Panc1 (cell line): Measurements from ENCODE around the gene MBOAT1. TPM values are rescaled to one million over a fixed set of nuclear protein-coding genes. Genes with fewer than 3 reads are reported as not detected.

Experiments used
- ATAC-seq: fragments of 200-7000 bp; cut with Tn5 transposase; 2 replicates; pipeline ENCODE4 v1.9.1; 2020; ENCODE audit warnings: mild to moderate bottlenecking, moderate library complexity
- BruUV-seq: library from RNA; stranded (reverse); fragments of 400-500 nt; replicated peaks from 2 replicates; lab custom pipeline; 2021; lab: Mats Ljungman, UMichigan
- CTCF ChIA-PET: fragments of 300-600 bp; sonication (Branson Sonifier 250); formaldehyde crosslinking; loops from one replicate; lab custom pipeline; 2022; ENCODE audit warnings: antibody characterized with exemption; lab: Charles Lee
- POLR2A ChIA-PET: fragments of 300-600 bp; sonication (Branson Sonifier 250); formaldehyde crosslinking; loops from one replicate; lab custom pipeline; 2022; ENCODE audit warnings: antibody characterized with exemption; lab: Charles Lee
- DNase-seq: peaks from one replicate; pipeline ENCODE4 v3.0.0-alpha.2; 2010; ENCODE audit warnings: low read depth, low spot score
- H3K27ac ChIP-seq: 2 replicates; pipeline ENCODE4 v1.5.1; 2011; ENCODE audit warnings: mild to moderate bottlenecking, low read length, inconsistent platforms
- H3K27me3 ChIP-seq: fragments of 200-500 bp; sonication (Bioruptor generic); 2 replicates; pipeline ENCODE4 v1.6.0; 2014; ENCODE audit warnings: low read length, inconsistent platforms; ENCODE audit not compliant: control insufficient read depth, insufficient read depth
- H3K36me3 ChIP-seq: fragments of 200-500 bp; sonication (Bioruptor generic); 2 replicates; pipeline ENCODE4 v1.5.1; 2014; ENCODE audit warnings: inconsistent platforms, mild to moderate bottlenecking, low read length, moderate library complexity; ENCODE audit not compliant: control insufficient read depth, insufficient read depth
- H3K4me1 ChIP-seq: 2 replicates; pipeline ENCODE4 v1.5.1; 2011; ENCODE audit warnings: inconsistent platforms, mild to moderate bottlenecking, low read length, moderate library complexity; ENCODE audit not compliant: control insufficient read depth, insufficient read depth
- H3K4me3 ChIP-seq, 2 experiments: 2 replicates each; pipeline ENCODE4 v1.5.1; 2011 to 2012; ENCODE audit warnings: low read depth in 2 of 2, low read length in 2 of 2, mild to moderate bottlenecking in 2 of 2, inconsistent platforms in 1 of 2, moderate library complexity in 1 of 2
- H3K9me3 ChIP-seq: fragments of 200-500 bp; sonication (Bioruptor generic); 2 replicates; pipeline ENCODE4 v1.5.1; 2014; ENCODE audit warnings: low read depth, mild to moderate bottlenecking, inconsistent platforms, low read length, moderate library complexity; ENCODE audit not compliant: control insufficient read depth, insufficient read depth
- POLR2AphosphoS5 ChIP-seq: IDR thresholded peaks from 2 replicates; pipeline ENCODE4 v1.6.1; 2012; ENCODE audit warnings: mild to moderate bottlenecking, low read depth, low read length, moderate library complexity
- SIN3A ChIP-seq: IDR thresholded peaks from 2 replicates; pipeline ENCODE4 v1.6.1; 2012; ENCODE audit warnings: low read depth, mild to moderate bottlenecking, low read length, moderate library complexity, borderline replicate concordance; ENCODE audit not compliant: insufficient read depth
- TCF7L2 ChIP-seq: IDR thresholded peaks from 2 replicates; pipeline ENCODE4 v1.6.1; 2011; ENCODE audit warnings: mild to moderate bottlenecking, low read depth, low read length, inconsistent platforms
- in situ Hi-C: cut with HindIII; loops from 2 replicates; pipeline ENCODE4 v1.10.0; 2016; ENCODE audit warnings: low sequenced_read_pairs, low pct_unique_long_range_greater_than_20kb
- intact Hi-C: fragments of 100-400 bp; cut with micrococcal nuclease; formaldehyde crosslinking; loops from one replicate; pipeline ENCODE4 v1.10.0; 2022; ENCODE audit not compliant: unreplicated experiment
- total RNA-seq: library from RNA; stranded (reverse); gene quantifications from one replicate; pipeline ENCODE4 v1.2.1, GENCODE V29; 2021; ENCODE audit not compliant: unreplicated experiment
- TF ChIP-seq, protein P1 (sequence below): fragments of 450-650 bp; IDR thresholded peaks from 2 replicates; pipeline ENCODE4 v1.5.1; 2017; ENCODE audit warnings: mild to moderate bottlenecking
- TF ChIP-seq, protein P2 (sequence below), 2 experiments: IDR thresholded peaks; 2 replicates each; pipeline ENCODE4 v1.6.1; 2011 to 2012; ENCODE audit warnings: low read depth in 2 of 2, control low read depth in 1 of 2, low read length in 1 of 2, mild to moderate bottlenecking in 1 of 2, moderate library complexity in 1 of 2; ENCODE audit not compliant: insufficient read depth in 1 of 2

The MBOAT1 gene
- total RNA-seq, 1 experiment from 2014 or later, result 15.1 TPM

DNA sequence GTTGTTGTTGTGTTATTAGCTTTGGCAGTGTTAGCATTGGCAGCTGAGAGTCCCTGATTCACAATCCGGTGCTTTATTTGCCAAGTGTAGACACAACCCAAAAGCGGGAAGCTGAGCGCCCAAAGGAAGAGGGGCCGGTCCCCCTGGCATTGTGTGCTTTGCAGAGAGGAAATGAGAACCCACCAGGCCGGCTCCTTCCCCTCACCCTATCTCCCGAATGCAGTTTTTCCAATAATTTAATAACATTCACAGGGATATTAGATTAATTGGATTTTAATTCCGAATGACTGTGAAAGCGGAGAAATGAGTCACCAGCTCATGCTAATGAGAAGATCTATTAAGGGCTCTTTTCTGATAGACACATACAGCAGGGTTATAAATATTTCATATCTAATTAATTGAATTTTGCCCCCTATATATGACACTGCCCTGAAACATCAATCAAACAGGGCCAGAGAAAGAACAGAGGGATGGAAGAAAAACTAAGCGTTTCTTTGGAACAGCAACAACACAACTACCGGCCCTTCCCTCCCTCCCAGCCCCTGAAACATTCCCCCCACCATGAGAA is 143.8 kb downstream of the MBOAT1 start:
- BruUV-seq, result no TSS peak
- H3K4me1 ChIP-seq, result no peaks in the 10 kb centered on the region
- POLR2A ChIA-PET, result no interaction called here
- CTCF ChIA-PET, result interaction anchor here (0.6 kb wide), 1 partner anchor 135 kb away, joined by 3 read pairs; no protein-coding TSS in a partner anchor
- H3K27ac ChIP-seq, result no peak overlapping the region
- in situ Hi-C loops, result no loop called here
- no peaks in the 10 kb centered on the region for H3K36me3 ChIP-seq
- TF ChIP-seq POLR2AphosphoS5 (no peak), TCF7L2 (no peak), SIN3A (no peak)
- TF ChIP-seq, protein P1, sequence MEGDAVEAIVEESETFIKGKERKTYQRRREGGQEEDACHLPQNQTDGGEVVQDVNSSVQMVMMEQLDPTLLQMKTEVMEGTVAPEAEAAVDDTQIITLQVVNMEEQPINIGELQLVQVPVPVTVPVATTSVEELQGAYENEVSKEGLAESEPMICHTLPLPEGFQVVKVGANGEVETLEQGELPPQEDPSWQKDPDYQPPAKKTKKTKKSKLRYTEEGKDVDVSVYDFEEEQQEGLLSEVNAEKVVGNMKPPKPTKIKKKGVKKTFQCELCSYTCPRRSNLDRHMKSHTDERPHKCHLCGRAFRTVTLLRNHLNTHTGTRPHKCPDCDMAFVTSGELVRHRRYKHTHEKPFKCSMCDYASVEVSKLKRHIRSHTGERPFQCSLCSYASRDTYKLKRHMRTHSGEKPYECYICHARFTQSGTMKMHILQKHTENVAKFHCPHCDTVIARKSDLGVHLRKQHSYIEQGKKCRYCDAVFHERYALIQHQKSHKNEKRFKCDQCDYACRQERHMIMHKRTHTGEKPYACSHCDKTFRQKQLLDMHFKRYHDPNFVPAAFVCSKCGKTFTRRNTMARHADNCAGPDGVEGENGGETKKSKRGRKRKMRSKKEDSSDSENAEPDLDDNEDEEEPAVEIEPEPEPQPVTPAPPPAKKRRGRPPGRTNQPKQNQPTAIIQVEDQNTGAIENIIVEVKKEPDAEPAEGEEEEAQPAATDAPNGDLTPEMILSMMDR, result no peak
- TF ChIP-seq, protein P2, sequence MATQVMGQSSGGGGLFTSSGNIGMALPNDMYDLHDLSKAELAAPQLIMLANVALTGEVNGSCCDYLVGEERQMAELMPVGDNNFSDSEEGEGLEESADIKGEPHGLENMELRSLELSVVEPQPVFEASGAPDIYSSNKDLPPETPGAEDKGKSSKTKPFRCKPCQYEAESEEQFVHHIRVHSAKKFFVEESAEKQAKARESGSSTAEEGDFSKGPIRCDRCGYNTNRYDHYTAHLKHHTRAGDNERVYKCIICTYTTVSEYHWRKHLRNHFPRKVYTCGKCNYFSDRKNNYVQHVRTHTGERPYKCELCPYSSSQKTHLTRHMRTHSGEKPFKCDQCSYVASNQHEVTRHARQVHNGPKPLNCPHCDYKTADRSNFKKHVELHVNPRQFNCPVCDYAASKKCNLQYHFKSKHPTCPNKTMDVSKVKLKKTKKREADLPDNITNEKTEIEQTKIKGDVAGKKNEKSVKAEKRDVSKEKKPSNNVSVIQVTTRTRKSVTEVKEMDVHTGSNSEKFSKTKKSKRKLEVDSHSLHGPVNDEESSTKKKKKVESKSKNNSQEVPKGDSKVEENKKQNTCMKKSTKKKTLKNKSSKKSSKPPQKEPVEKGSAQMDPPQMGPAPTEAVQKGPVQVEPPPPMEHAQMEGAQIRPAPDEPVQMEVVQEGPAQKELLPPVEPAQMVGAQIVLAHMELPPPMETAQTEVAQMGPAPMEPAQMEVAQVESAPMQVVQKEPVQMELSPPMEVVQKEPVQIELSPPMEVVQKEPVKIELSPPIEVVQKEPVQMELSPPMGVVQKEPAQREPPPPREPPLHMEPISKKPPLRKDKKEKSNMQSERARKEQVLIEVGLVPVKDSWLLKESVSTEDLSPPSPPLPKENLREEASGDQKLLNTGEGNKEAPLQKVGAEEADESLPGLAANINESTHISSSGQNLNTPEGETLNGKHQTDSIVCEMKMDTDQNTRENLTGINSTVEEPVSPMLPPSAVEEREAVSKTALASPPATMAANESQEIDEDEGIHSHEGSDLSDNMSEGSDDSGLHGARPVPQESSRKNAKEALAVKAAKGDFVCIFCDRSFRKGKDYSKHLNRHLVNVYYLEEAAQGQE (IDR thresholded peaks at IDR 0.05; ENCODE audit: insufficient read depth in 1 of 2, low read depth in 2 of 2, low read length in 1 of 2), result no peak
- no peak overlapping the region for H3K4me3 ChIP-seq
- H3K27me3 ChIP-seq, result peaks cover 3% of the 10 kb centered on the region; the same call in 1 of the 2 replicates
- ATAC-seq (no peak), DNase-seq (no peak)
- 0 out of 2 replicates have a peak, but pooled peaks cover 4% of the 10 kb centered on the region for H3K9me3 ChIP-seq
- intact Hi-C loops, result no loop called here

DNA sequence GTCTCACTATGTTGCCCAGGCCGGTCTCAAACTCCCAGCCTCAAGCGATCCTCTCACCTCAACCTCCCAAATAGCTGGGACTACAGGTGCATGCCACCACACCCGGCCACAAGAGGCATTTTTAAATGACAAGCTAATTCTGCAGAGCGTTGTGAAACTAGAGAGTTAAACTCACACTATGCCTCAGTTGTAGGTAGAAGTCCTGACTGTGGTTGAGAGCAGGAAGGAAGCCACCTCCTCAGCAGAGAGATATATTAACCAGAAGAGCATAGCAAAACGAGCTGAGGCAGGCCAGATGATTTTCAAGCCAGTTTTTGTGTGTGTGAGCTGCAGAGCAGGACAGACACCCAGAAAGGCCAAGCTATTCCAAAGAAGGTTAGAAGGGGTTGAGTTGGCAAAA is 150.3 kb downstream of the MBOAT1 start:
- no peaks in the 10 kb centered on the region for H3K4me1 ChIP-seq
- TF ChIP-seq POLR2AphosphoS5, result no peak
- TF ChIP-seq, protein P2 (IDR thresholded peaks at IDR 0.05; ENCODE audit: insufficient read depth in 1 of 2, low read depth in 2 of 2, low read length in 1 of 2), result no peak
- TF ChIP-seq, protein P1, result no peak
- no peak for TF ChIP-seq TCF7L2
- no peak for TF ChIP-seq SIN3A
- H3K36me3 ChIP-seq, result no peaks in the 10 kb centered on the region
- intact Hi-C loops, result no loop called here
- ChIA-PET CTCF (no interaction called here), POLR2A (no interaction called here)
- peaks cover 5% of the 10 kb centered on the region; the same call in 1 of the 2 replicates for H3K27me3 ChIP-seq
- in situ Hi-C loops, result no loop called here
- H3K4me3 ChIP-seq, result no peak overlapping the region
- H3K27ac ChIP-seq, result no peak overlapping the region
- DNase-seq (no peak), ATAC-seq (no peak)
- no TSS peak for BruUV-seq
- H3K9me3 ChIP-seq, result no peaks in the 10 kb centered on the region
